Measurements from ENCODE around the gene DCAF5. TPM values are rescaled to one million over a fixed set of nuclear protein-coding genes. Genes with fewer than 3 reads are reported as not detected.
A peak's percentile ranks its signal among the peaks of the same experiment; 100 is the strongest.

The DCAF5 gene
- total RNA-seq, 1 donor: 24.2 TPM

GRCh38 chr14:69050240-69051184 is 102.4 kb downstream of the DCAF5 start:
- DNase-seq (ENCODE audit: low read depth): peak; percentile 67
- peak overlapping the region; percentile 0 for H3K4me3 ChIP-seq (ENCODE audit: low read depth, low read length)
- TF ChIP-seq CTCF (IDR thresholded peaks at IDR 0.05; ENCODE audit: insufficient read depth, low read depth, low read length): no peak

GRCh38 chr14:69049675-69050074 is 103.2 kb downstream of the DCAF5 start:
- peak; percentile 98 for DNase-seq (ENCODE audit: low read depth)
- H3K4me3 ChIP-seq (ENCODE audit: low read depth, low read length): peak overlapping the region; percentile 0
- no peak for TF ChIP-seq CTCF (IDR thresholded peaks at IDR 0.05; ENCODE audit: insufficient read depth, low read depth, low read length)

- TF ChIP-seq CTCF (IDR thresholded peaks at IDR 0.05; ENCODE audit: insufficient read depth, low read depth, low read length): no peak
- no peak overlapping the region for H3K4me3 ChIP-seq (ENCODE audit: low read depth, low read length)
- DNase-seq (ENCODE audit: low read depth): peak; percentile 36
These were observed 104.5 kb downstream of the DCAF5 start for GRCh38 chr14:69048456-69048855.

GRCh38 chr14:69047255-69047654 is 105.7 kb downstream of the DCAF5 start:
- no peak overlapping the region for H3K4me3 ChIP-seq (ENCODE audit: low read depth, low read length)
- DNase-seq (ENCODE audit: low read depth): no peak
- TF ChIP-seq CTCF (IDR thresholded peaks at IDR 0.05; ENCODE audit: insufficient read depth, low read depth, low read length): no peak

- no peak overlapping the region for H3K4me3 ChIP-seq (ENCODE audit: low read depth, low read length)
- peak; percentile 75 for DNase-seq (ENCODE audit: low read depth)
- TF ChIP-seq CTCF (IDR thresholded peaks at IDR 0.05; ENCODE audit: insufficient read depth, low read depth, low read length): no peak
These were observed 106.5 kb downstream of the DCAF5 start for GRCh38 chr14:69046476-69046860.

- no peak for TF ChIP-seq CTCF (IDR thresholded peaks at IDR 0.05; ENCODE audit: insufficient read depth, low read depth, low read length)
- no peak overlapping the region for H3K4me3 ChIP-seq (ENCODE audit: low read depth, low read length)
- peak; percentile 79 for DNase-seq (ENCODE audit: low read depth)
These were observed 107.0 kb downstream of the DCAF5 start for GRCh38 chr14:69045857-69046475.

Measured in fibroblast of villous mesenchyme (primary cell).